HG03469 (cell line): Measurements from ENCODE around the gene RNF222.
"Not testable (repeated sequence)": the region's sequence is repeated elsewhere in the genome, so short reads cannot be mapped to it uniquely, and the experiment has no call there.

ENCODE experiments used
- ATAC-seq: cut with Tn5 transposase; IDR thresholded peaks from one replicate; pipeline ENCODE4 v1.9.1; 2021; ENCODE audit warnings: mild to moderate bottlenecking, moderate library complexity, moderate number of reproducible peaks; ENCODE audit not compliant: unreplicated experiment

The RNF222 gene

GRCh38 chr17:8413328-8413727 lies 15.7 kb upstream of the RNF222 start:
- no peak for ATAC-seq

GRCh38 chr17:8412089-8412488 lies 14.5 kb upstream of the RNF222 start:
- ATAC-seq: no peak

GRCh38 chr17:8410883-8411238 lies 13.2 kb upstream of the RNF222 start:
- ATAC-seq: no peak

- ATAC-seq: no peak
Observed at GRCh38 chr17:8409966-8410882, 12.6 kb upstream of the RNF222 start.

GRCh38 chr17:8408371-8408770 lies 10.7 kb upstream of the RNF222 start:
- no peak for ATAC-seq

- ATAC-seq: no peak
Observed at GRCh38 chr17:8406174-8406573, 8.5 kb upstream of the RNF222 start.

- ATAC-seq: no peak
Observed at GRCh38 chr17:8405499-8406016, 7.9 kb upstream of the RNF222 start.

- ATAC-seq: no peak
Observed at GRCh38 chr17:8402921-8403536, 5.4 kb upstream of the RNF222 start.

GRCh38 chr17:8401107-8401506 lies 3.5 kb upstream of the RNF222 start:
- no peak for ATAC-seq

GRCh38 chr17:8398980-8399379 lies 1.4 kb upstream of the RNF222 start:
- no peak for ATAC-seq

- not testable (repeated sequence) for ATAC-seq
Observed at GRCh38 chr17:8394497-8394896, 3.1 kb downstream of the RNF222 start.

- no peak for ATAC-seq
Observed at GRCh38 chr17:8393470-8394231, 4.0 kb downstream of the RNF222 start.

GRCh38 chr17:8392674-8393469 lies 4.8 kb downstream of the RNF222 start:
- ATAC-seq: no peak

GRCh38 chr17:8392274-8392673 lies 5.4 kb downstream of the RNF222 start:
- ATAC-seq: no peak

- ATAC-seq: no peak
Observed at GRCh38 chr17:8391711-8392110, 5.9 kb downstream of the RNF222 start.

- no peak for ATAC-seq
Observed at GRCh38 chr17:8387914-8388651, 9.5 kb downstream of the RNF222 start.

- ATAC-seq: no peak
Observed at GRCh38 chr17:8386841-8387240, 10.8 kb downstream of the RNF222 start.

- ATAC-seq: no peak
Observed at GRCh38 chr17:8384801-8385378, 12.7 kb downstream of the RNF222 start.

GRCh38 chr17:8383143-8383822 lies 14.3 kb downstream of the RNF222 start, which contains the start of gene RPL26:
Gene RPL26 (minus strand): TSS chr17:8383193. CDS start chr17:8382310, 883 bp downstream.
- ATAC-seq: peak; percentile 76
